ENCODE measurements around the gene ZDHHC13. TPM values are rescaled to one million over a fixed set of nuclear protein-coding genes. Genes with fewer than 3 reads are reported as not detected.

ZDHHC13 gene
- total and polyA plus RNA-seq, 2 of the 8 experiments (the other 6 are each of a cell fraction or from before 2014, with no cell fraction given), result 22.4 to 24.1 TPM

GRCh38 chr11:19102521-19102900 is 14.5 kb upstream of the ZDHHC13 start (continued):
- TF ChIP-seq RAD21 (IDR thresholded peaks at IDR 0.05 in 1 of 2, conservative IDR thresholded peaks at IDR 0.05 in 1 of 2; ENCODE audit: low read depth in 2 of 2, low read length in 2 of 2) (no peak), RFX5 (IDR thresholded peaks at IDR 0.05; ENCODE audit: borderline replicate concordance, low read depth, low read length) (no peak), SIRT6 (IDR thresholded peaks at IDR 0.05; ENCODE audit: low read length) (no peak)
- TF ChIP-seq, protein P1, sequence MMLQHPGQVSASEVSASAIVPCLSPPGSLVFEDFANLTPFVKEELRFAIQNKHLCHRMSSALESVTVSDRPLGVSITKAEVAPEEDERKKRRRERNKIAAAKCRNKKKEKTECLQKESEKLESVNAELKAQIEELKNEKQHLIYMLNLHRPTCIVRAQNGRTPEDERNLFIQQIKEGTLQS (IDR thresholded peaks at IDR 0.05; ENCODE audit: insufficient read depth, low read depth, low read length), result no peak
- TF ChIP-seq, protein P2, sequence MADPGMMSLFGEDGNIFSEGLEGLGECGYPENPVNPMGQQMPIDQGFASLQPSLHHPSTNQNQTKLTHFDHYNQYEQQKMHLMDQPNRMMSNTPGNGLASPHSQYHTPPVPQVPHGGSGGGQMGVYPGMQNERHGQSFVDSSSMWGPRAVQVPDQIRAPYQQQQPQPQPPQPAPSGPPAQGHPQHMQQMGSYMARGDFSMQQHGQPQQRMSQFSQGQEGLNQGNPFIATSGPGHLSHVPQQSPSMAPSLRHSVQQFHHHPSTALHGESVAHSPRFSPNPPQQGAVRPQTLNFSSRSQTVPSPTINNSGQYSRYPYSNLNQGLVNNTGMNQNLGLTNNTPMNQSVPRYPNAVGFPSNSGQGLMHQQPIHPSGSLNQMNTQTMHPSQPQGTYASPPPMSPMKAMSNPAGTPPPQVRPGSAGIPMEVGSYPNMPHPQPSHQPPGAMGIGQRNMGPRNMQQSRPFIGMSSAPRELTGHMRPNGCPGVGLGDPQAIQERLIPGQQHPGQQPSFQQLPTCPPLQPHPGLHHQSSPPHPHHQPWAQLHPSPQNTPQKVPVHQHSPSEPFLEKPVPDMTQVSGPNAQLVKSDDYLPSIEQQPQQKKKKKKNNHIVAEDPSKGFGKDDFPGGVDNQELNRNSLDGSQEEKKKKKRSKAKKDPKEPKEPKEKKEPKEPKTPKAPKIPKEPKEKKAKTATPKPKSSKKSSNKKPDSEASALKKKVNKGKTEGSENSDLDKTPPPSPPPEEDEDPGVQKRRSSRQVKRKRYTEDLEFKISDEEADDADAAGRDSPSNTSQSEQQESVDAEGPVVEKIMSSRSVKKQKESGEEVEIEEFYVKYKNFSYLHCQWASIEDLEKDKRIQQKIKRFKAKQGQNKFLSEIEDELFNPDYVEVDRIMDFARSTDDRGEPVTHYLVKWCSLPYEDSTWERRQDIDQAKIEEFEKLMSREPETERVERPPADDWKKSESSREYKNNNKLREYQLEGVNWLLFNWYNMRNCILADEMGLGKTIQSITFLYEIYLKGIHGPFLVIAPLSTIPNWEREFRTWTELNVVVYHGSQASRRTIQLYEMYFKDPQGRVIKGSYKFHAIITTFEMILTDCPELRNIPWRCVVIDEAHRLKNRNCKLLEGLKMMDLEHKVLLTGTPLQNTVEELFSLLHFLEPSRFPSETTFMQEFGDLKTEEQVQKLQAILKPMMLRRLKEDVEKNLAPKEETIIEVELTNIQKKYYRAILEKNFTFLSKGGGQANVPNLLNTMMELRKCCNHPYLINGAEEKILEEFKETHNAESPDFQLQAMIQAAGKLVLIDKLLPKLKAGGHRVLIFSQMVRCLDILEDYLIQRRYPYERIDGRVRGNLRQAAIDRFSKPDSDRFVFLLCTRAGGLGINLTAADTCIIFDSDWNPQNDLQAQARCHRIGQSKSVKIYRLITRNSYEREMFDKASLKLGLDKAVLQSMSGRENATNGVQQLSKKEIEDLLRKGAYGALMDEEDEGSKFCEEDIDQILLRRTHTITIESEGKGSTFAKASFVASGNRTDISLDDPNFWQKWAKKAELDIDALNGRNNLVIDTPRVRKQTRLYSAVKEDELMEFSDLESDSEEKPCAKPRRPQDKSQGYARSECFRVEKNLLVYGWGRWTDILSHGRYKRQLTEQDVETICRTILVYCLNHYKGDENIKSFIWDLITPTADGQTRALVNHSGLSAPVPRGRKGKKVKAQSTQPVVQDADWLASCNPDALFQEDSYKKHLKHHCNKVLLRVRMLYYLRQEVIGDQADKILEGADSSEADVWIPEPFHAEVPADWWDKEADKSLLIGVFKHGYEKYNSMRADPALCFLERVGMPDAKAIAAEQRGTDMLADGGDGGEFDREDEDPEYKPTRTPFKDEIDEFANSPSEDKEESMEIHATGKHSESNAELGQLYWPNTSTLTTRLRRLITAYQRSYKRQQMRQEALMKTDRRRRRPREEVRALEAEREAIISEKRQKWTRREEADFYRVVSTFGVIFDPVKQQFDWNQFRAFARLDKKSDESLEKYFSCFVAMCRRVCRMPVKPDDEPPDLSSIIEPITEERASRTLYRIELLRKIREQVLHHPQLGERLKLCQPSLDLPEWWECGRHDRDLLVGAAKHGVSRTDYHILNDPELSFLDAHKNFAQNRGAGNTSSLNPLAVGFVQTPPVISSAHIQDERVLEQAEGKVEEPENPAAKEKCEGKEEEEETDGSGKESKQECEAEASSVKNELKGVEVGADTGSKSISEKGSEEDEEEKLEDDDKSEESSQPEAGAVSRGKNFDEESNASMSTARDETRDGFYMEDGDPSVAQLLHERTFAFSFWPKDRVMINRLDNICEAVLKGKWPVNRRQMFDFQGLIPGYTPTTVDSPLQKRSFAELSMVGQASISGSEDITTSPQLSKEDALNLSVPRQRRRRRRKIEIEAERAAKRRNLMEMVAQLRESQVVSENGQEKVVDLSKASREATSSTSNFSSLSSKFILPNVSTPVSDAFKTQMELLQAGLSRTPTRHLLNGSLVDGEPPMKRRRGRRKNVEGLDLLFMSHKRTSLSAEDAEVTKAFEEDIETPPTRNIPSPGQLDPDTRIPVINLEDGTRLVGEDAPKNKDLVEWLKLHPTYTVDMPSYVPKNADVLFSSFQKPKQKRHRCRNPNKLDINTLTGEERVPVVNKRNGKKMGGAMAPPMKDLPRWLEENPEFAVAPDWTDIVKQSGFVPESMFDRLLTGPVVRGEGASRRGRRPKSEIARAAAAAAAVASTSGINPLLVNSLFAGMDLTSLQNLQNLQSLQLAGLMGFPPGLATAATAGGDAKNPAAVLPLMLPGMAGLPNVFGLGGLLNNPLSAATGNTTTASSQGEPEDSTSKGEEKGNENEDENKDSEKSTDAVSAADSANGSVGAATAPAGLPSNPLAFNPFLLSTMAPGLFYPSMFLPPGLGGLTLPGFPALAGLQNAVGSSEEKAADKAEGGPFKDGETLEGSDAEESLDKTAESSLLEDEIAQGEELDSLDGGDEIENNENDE (IDR thresholded peaks at IDR 0.05; ENCODE audit: insufficient replicate concordance, low read length), result no peak
